Measurements from ENCODE around the gene SLC24A3.
"Not testable (repeated sequence)": the region's sequence is repeated elsewhere in the genome, so short reads cannot be mapped to it uniquely, and the experiment has no call there.

GRCh38 chr20:19678591-19678990 lies 466.1 kb downstream of the SLC24A3 start:
- not testable (repeated sequence) for TF ChIP-seq POLR2AphosphoS5 (IDR thresholded peaks at IDR 0.05; ENCODE audit: low read depth, low read length); TCF7L2 (IDR thresholded peaks at IDR 0.05; ENCODE audit: low read depth, low read length); CTCF (IDR thresholded peaks at IDR 0.05); REST (IDR thresholded peaks at IDR 0.05; ENCODE audit: insufficient read depth in 1 of 2, low read depth in 2 of 2, low read length in 1 of 2)

Measured in Panc1 (cell line).